Ascending aorta (tissue), 2 donors: ENCODE results near the gene INPP5E. TPM values are rescaled to one million over a fixed set of nuclear protein-coding genes. Genes with fewer than 3 reads are reported as not detected.

ENCODE experiments used
- DNase-seq, 2 donors: peaks; one replicate each; pipeline ENCODE4 v3.0.0-alpha.2; 2019; ENCODE audit warnings: low spot score in 2 of 2
- H3K27ac ChIP-seq, 2 donors: fragments of 200-600 bp; sonication (generic); one replicate each; pipeline ENCODE4 v1.5.1; 2016 to 2017; ENCODE audit warnings: mild to moderate bottlenecking in 1 of 2
- H3K27me3 ChIP-seq: fragments of 200-600 bp; sonication (generic); one replicate; pipeline ENCODE4 v1.5.1; 2017
- H3K36me3 ChIP-seq, 2 donors: fragments of 200-600 bp; sonication (generic); one replicate each; pipeline ENCODE4 v1.5.1; 2016
- H3K4me1 ChIP-seq, 2 donors: fragments of 200-600 bp; sonication (generic); one replicate each; pipeline ENCODE4 v1.5.1; 2016 to 2017; ENCODE audit warnings: mild to moderate bottlenecking in 1 of 2
- H3K4me3 ChIP-seq, 2 donors: fragments of 200-600 bp; sonication (generic); one replicate each; pipeline ENCODE4 v1.5.1; 2016 to 2017; ENCODE audit warnings: mild to moderate bottlenecking in 1 of 2
- H3K9me3 ChIP-seq, 2 donors: fragments of 200-600 bp; sonication (generic); one replicate each; pipeline ENCODE4 v1.5.1; 2016
- intact Hi-C: fragments of 100-400 bp; cut with DNase I; formaldehyde crosslinking; loops from one replicate; pipeline ENCODE4 v1.15.1; 2023
- total RNA-seq: library from RNA; depleted of rRNA; stranded (reverse); fragments of >200 nt; gene quantifications from one replicate; pipeline ENCODE4 v1.1.0, GENCODE V29; 2016
- TF ChIP-seq, protein P1 (sequence below), 3 experiments: fragments of 200-600 bp in 2 of 3; fragments of 450-650 bp in 1 of 3; sonication (generic) in 2 of 3; IDR thresholded peaks; one replicate each; pipeline ENCODE4 v1.5.1; 2016 to 2019; ENCODE audit warnings: antibody characterized with exemption in 3 of 3, mild to moderate bottlenecking in 1 of 3, moderate library complexity in 1 of 3

Gene INPP5E
- total RNA-seq, 1 donor from 2014 or later: 20.2 TPM

- no peaks in the 10 kb centered on the region for H3K9me3 ChIP-seq
- H3K27ac ChIP-seq: no peak overlapping the region
- intact Hi-C loops: no loop called here
- H3K4me1 ChIP-seq: peaks cover 10 to 13% of the 10 kb centered on the region in 2 donors
- no peak overlapping the region for H3K4me3 ChIP-seq
- peaks cover 48 to 64% of the 10 kb centered on the region in 2 donors for H3K36me3 ChIP-seq
- H3K27me3 ChIP-seq: no peaks in the 10 kb centered on the region
- TF ChIP-seq, protein P1, sequence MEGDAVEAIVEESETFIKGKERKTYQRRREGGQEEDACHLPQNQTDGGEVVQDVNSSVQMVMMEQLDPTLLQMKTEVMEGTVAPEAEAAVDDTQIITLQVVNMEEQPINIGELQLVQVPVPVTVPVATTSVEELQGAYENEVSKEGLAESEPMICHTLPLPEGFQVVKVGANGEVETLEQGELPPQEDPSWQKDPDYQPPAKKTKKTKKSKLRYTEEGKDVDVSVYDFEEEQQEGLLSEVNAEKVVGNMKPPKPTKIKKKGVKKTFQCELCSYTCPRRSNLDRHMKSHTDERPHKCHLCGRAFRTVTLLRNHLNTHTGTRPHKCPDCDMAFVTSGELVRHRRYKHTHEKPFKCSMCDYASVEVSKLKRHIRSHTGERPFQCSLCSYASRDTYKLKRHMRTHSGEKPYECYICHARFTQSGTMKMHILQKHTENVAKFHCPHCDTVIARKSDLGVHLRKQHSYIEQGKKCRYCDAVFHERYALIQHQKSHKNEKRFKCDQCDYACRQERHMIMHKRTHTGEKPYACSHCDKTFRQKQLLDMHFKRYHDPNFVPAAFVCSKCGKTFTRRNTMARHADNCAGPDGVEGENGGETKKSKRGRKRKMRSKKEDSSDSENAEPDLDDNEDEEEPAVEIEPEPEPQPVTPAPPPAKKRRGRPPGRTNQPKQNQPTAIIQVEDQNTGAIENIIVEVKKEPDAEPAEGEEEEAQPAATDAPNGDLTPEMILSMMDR (IDR thresholded peaks at IDR 0.05): no peak
- no peak for DNase-seq
These were observed 43.5 kb downstream of the INPP5E start for GRCh38 chr9:136396219-136396515.

DNA sequence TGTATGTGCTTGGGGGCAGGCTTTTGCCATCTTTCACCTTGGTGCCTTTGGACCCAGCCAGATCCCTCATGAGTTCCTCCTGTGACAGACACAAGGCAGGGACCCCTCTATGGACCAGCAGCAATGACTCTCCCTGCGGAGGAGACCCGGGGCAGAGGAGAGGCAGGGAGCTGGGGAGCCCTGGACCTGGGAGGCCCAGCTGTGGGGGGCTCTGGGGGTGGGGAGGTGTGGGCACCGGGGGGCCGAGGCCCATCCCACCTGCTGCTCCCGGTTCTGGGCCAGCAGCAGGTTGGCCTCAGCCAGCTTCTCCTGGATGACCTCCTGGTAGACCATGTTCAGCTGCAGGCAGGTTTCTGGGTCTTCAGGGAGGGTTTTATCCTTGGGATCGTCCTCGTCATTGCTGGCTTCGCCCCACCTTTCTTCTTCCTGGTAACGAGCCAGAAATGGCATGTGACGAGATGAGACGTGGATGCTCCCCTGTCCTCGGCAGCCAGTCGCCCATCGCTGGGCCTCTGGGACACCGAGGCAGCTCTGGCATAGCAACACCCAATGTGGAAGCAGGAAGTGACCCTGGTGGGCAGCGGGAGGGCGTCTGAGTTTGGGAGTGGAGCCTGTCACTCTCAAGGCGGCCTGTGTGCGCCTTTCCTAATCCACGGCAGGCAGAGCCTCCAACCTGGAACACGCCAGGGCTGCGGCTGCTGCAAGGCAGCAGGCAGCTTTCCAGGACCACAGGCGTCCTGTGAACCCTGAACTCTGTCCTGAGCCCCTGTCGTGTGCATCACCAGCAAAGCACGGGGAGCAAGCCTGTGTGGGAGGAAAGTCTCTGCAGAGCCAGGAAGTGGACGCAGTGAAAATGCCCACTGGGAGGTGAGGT is 44.1 kb downstream of the INPP5E start:
- Histone ChIP-seq H3K27ac (no peak overlapping the region), H3K36me3 (peaks cover 48 to 64% of the 10 kb centered on the region in 2 donors), H3K27me3 (no peaks in the 10 kb centered on the region), H3K4me3 (no peak overlapping the region), H3K4me1 (peaks cover 10 to 12% of the 10 kb centered on the region in 2 donors), H3K9me3 (no peaks in the 10 kb centered on the region)
- TF ChIP-seq, protein P1 (IDR thresholded peaks at IDR 0.05): no peak
- intact Hi-C loops: no loop called here
- DNase-seq: no peak

DNA sequence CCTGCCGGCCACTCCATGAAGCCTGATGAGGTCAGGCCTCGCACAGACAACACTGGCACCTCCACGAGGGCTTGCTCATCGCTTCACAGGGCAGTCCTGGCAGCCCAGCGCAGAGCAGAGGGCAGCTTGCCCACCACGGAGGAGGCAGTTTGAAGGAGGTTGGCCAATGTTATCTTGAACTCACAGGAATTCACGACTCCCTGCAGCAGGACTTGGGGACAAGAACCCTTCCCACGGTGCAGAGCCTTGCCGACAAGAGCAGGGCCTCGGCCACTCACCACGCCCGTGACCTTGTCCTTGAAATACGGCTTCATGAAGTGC is 44.7 kb downstream of the INPP5E start:
- Histone ChIP-seq H3K9me3 (no peaks in the 10 kb centered on the region), H3K36me3 (peaks cover 50 to 66% of the 10 kb centered on the region in 2 donors), H3K27me3 (no peaks in the 10 kb centered on the region), H3K4me1 (peaks cover 8 to 9% of the 10 kb centered on the region in 2 donors), H3K27ac (no peak overlapping the region), H3K4me3 (no peak overlapping the region)
- no peak for DNase-seq
- intact Hi-C loops: no loop called here
- TF ChIP-seq, protein P1 (IDR thresholded peaks at IDR 0.05): no peak

- DNase-seq: no peak
- Histone ChIP-seq H3K4me1 (peaks cover 6 to 9% of the 10 kb centered on the region in 2 donors), H3K36me3 (peaks cover 55 to 71% of the 10 kb centered on the region in 2 donors), H3K4me3 (no peak overlapping the region), H3K9me3 (no peaks in the 10 kb centered on the region), H3K27ac (no peak overlapping the region), H3K27me3 (no peaks in the 10 kb centered on the region)
- intact Hi-C loops: no loop called here
- TF ChIP-seq, protein P1 (IDR thresholded peaks at IDR 0.05): no peak
These were observed 45.2 kb downstream of the INPP5E start for GRCh38 chr9:136394312-136395019.

GRCh38 chr9:136393531-136393930 is 46.1 kb downstream of the INPP5E start:
- DNase-seq: no peak
- no peaks in the 10 kb centered on the region for H3K27me3 ChIP-seq
- H3K4me1 ChIP-seq: peaks cover 0 to under 1% of the 10 kb centered on the region in 2 donors
- TF ChIP-seq, protein P1 (IDR thresholded peaks at IDR 0.05): no peak
- no peak overlapping the region for H3K4me3 ChIP-seq
- H3K27ac ChIP-seq: no peak overlapping the region
- intact Hi-C loops: no loop called here
- peaks cover 63 to 78% of the 10 kb centered on the region in 2 donors for H3K36me3 ChIP-seq
- H3K9me3 ChIP-seq: no peaks in the 10 kb centered on the region
